ENCODE results near the gene PNPO.

Gene PNPO

DNA sequence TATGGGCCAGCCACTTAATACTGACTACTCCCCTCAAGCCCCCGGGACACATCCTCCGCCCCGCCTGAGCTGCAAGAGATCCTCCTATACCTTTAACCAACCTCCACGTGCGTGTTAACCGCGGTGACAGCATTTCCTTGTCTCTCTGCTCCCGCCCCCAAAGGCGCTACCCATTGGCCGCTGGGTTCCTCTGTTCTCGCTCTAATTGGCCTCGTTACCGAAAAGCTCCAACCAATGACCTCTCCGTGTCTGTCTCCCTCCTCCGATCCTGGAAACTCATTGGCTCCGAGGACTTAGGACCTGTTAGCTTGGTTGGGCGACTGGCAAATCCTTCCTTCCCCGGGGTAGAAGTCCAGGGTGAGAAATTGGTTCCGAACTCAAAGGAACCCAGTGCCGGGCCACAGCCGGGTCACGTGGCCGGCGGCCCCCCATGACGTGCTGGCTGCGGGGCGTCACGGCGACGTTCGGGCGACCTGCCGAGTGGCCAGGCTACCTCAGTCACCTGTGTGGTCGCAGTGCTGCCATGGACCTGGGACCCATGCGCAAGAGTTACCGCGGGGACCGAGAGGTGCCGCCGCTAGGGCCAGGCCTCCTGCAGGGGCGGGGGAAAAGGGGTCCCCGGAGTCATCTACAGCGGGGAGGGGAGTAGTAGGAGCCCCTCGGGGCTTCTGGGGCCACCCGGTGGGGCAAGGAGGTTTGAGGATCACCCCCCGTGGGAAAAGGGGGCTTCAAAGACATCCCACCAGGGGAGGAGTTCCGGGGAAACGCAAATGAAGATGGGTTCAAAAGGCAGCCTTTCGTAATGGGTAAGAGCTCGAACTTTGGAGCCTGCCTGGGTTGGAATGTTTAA, at the start of gene PNPO:
Gene PNPO (plus strand): TSS at position 326 of the 850 bp plus-strand sequence. CDS start 105 bp downstream, at position 431.
- DNase-seq, result peak; percentile 81 to 84 (median 82)

GRCh38 chr17:47894498-47895346, 46.6 kb upstream of the PNPO start:
- DNase-seq, result no peak

DNA sequence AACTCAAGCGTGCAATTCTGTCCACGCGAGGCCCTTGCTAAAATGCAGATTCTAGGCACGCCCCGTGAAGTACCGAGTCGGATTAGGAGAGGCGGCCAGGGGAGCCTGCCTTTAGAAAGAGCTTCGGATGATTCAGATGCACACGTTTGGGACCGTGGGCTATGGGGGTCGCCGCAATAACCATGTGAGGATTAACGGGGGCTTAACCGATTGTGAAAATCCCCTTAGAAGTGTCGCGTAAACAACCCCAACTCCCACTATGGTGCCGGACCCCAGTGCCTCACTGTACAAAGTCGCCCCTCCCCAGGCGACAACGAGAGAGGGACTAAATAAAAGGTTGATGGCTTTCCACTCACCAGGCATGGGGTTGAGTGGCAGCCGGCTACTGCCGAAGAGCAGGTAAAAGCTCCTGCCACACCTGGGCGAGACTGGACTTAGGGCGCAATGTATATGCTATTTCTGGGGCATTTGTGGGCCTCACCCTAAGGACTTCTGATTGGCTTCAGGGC, 46.0 kb upstream of the PNPO start:
- DNase-seq, result no peak

DNA sequence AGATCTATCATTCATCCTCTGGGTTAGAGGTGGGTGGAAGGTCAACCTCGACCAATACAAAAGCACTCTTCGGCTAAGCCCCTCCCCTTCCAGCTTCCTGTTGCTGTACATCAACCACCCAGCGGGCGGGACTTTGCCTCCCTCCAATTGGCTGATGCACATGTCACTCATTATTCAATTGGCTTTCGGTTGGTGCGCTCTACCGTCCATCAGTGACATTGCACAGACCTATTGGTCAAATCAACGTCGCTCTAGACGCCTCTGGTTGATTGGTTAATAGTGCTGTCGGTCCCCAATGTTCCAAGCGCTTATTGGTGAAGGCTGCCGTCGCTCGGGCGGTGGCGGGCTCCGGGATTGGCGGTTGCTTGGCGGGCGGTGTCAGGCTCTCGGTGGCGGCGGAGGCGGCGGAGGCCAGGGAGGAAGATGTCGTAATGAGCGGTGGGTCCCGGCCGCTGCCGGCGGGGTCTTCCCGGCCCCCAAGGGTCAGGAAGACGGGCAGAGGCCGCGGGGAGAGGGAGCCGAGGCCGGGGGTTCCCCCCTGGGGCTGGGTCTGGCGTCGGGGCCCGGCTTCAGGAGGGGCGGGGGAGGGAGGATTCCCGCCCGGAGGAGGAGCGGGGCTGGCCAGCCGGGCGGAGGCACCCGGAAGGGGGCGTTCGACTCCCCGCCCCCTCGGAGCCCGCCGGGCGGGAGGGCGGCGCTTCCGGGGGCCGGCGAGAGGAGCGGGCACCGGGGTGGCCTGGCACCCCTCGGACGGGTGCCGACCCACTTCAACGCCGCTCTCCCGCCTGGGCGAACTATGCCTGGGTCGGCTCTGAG, 45.3 kb upstream of the PNPO start, which contains the start of gene SP2:
Gene SP2 (plus strand): TSS at position 381 of the 816 bp plus-strand sequence. CDS start 51 bp downstream, at position 432.
- DNase-seq, result peak; percentile 97 to 100 (median 99)

- DNase-seq, result no peak
These were observed 44.5 kb upstream of the PNPO start for GRCh38 chr17:47896672-47897490.

DNA sequence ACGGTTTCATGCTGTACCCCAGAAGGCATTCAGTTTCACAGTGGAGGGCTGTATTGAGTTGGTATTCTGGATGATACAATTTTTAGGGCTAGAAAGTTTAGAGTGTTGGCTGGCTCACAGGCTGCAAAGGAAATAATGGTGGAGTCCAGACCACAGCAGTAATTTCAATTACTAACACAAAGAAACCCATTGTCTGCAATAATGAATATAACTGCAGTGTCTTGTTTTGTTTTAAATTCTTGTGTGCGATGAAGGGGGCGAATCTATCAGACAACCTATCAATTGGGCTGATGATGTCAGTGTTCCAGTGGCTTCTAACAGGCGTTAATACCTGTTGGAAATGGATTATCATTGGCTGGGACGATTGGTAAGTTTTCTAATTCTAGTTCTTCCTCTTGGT, 43.8 kb upstream of the PNPO start:
- no peak for DNase-seq

DNA sequence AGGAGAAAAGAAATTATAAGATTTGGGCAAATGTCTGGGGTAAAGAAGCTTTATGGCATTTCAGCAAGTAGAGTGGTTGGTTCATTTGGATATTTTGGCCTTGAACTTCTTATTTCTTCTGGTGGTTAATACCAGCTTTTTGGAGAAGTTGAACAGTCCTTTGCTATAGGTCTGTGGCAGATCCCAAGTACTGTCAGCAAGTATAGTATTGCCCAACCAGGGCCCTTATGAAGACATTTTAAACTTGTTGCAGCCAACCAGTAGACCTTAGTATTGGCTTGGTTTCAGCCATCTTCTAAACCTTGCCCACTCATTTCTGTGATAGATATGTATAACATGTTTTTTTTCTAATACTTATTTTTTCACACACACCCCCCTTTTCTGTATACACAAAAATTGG, 43.1 kb upstream of the PNPO start:
- no peak for DNase-seq

DNA sequence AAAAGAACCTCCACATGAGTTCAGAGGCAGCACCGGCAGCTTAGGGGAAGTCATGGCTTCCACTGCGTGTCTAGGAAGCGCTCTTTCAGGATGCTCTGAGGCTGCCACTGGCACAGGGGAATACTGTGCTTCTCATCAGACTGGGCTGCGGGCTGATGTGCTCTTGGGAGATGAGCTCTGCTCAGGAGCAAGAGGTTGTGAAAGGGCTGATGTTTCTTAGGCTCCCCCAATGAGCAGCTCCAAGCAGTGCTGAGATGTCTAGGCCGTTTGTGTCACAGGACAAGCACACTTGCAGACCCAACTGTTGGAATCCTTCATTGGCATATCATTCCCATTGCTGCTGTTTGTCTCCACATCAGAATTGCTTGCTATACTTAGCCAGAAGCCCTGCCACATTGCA, 41.7 kb upstream of the PNPO start:
- DNase-seq, result no peak

DNA sequence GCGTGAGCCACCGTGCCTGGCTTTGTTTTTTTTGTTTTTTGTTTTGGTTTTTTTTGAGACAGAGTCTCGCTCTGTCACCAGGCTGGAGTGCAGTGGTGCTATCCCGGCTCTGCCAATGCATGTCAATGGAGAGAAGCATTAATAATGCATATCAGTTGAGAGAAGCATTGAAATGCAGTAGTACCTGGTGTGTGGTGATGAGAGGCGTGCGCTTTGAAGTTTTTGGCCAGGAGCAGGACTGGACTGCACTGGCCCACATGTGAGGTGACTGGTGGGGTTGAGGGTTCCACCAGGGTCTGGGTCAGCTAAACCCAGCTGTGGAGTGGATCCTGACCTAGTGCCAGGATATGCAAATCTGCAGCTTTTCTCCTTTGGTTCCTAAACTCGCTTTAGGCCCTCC, 39.9 kb upstream of the PNPO start:
- no peak for DNase-seq

DNA sequence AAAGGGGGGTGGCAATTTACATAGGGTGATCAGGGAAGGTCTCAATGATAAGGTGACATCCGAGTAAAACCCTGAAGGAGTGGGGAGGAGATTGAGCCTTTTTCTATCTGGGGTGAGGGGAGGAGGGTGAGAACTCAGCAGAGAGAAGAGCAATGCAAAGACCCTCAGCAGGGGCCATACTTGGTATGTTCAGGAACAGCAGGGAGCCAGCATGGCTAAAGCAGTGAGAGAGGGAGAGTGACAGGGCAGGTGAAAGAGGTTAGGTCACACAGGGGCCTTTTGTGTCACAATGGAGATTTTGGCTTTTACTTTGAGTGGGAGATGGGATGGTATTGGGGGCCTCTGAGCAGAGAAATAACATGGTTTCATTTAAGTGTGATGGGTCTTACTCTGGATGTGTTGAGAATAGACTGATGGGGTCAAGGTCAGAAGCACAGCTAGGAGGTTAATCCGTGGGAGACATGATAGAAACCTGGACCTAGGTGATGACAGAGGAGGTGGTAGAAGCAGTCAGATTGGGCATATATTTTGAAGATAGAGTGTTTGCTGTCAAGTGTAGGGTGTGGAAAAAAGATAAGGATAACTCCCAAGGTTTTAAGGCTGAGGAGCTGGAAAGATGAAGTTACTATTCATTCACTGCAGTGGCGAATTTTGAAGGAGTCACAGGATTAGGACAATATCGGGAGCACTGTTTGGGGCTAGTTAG, 39.2 kb upstream of the PNPO start:
- no peak for DNase-seq

GRCh38 chr17:47905221-47905733, 36.1 kb upstream of the PNPO start:
- no peak for DNase-seq

DNA sequence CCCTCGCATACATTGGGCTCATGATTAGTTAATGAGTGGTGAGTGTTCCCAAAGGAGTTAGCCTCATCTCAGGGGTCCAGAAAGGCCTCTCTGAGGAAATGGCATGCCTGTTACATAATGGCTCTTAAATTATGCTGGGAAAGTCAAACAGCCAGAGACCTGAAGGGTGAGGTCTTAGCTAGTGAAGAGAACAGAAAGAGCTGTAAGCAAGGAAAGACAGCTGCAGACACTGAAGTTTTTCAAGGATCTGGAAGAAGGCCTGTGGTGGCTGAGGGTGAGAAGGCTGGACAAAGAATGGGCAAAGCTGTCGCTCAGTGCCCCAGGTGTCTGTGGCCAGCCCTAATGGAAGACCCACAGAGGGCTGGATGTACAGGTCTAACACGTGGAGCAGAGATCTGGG, 34.9 kb upstream of the PNPO start:
- DNase-seq, result no peak

DNA sequence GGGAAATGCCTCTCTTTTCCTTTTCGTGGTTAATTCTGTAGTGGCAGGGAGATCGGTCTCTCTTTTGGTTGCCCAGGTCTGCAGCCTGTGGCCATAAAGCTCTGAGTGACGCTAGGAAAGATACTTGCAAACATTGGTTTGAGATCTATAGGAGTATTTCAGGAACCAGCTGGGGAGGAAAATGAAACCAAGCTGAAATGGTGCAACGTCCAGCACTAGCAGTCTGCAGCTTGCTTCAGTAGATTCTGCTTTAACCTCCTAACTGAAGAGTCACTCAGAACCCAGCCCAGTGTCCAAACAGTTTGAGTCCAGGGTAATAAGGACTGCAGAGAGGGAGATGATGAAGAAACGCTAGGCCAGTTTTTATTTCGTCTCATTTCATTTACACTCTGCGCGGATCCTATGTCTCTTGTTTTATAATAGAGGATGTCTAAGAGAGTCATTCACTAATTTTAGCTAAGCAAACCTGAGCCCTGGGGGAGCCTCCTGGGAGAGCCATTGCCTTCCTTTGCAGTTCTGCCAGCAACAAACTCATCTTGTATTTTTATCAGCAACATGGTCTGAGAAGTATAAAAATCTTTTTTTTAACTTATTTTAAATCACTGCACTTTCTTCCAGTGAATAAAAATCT, 33.3 kb upstream of the PNPO start:
- DNase-seq, result no peak

- DNase-seq, result no peak
These were observed 28.3 kb upstream of the PNPO start for GRCh38 chr17:47913050-47913449.

- DNase-seq, result no peak
These were observed 26.9 kb upstream of the PNPO start for GRCh38 chr17:47914306-47914948.

- DNase-seq, result no peak
These were observed 25.5 kb upstream of the PNPO start for GRCh38 chr17:47915776-47916398.

DNA sequence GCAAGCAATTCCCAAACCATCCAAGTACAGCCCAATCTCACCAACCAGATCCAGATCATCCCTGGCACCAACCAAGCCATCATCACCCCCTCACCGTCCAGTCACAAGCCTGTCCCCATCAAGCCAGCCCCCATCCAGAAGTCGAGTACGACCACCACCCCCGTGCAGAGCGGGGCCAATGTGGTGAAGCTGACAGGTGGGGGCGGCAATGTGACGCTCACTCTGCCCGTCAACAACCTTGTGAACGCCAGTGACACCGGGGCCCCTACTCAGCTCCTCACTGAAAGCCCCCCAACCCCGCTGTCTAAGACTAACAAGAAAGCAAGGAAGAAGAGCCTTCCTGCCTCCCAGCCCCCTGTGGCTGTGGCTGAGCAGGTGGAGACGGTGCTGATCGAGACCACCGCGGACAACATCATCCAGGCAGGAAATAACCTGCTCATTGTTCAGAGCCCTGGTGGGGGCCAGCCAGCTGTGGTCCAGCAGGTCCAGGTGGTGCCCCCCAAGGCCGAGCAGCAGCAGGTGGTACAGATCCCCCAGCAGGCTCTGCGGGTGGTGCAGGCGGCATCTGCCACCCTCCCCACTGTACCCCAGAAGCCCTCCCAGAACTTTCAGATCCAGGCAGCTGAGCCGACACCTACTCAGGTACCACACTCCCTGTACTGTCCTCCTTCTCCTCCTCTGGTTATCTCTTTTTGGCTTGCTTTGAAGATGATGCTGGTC, 24.7 kb upstream of the PNPO start:
- DNase-seq, result no peak

- DNase-seq, result no peak
These were observed 23.8 kb upstream of the PNPO start for GRCh38 chr17:47917581-47917980.

DNA sequence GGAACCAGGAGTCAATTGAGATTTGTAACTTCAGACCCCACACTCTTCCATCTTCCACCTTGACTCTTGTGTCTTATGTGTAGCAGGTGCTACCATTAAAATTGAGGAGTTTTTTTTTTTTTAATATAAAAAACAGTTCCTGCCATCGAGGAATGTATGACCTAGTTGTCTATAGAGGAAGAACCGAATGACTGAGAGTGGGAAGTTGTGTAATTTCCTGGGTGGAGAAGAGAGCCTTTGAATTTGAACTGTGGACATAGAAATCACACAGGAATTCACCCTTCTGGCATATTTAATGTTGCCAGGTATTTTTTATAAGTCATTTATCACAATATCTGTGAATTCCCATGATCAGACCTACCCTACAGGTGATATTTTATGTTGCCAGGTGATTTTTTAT, 23.4 kb upstream of the PNPO start:
- DNase-seq, result no peak

Measured in activated CD4-positive, CD25-positive, alpha-beta regulatory T cell (primary cell).